GM18867 (cell line): ENCODE results near the gene NOLC1.
A peak's percentile ranks its signal among the peaks of the same experiment; 100 is the strongest.

Experiments
- ATAC-seq: cut with Tn5 transposase; IDR thresholded peaks from one replicate; pipeline ENCODE4 v1.9.1; 2021; ENCODE audit warnings: mild to moderate bottlenecking, moderate library complexity; ENCODE audit not compliant: unreplicated experiment

The NOLC1 gene

GRCh38 chr10:102151774-102152544 lies at the start of gene NOLC1:
NOLC1 (plus strand) TSS chr10:102152389; CDS start chr10:102152411, 22 bp downstream.
- ATAC-seq: peak; percentile 88

DNA sequence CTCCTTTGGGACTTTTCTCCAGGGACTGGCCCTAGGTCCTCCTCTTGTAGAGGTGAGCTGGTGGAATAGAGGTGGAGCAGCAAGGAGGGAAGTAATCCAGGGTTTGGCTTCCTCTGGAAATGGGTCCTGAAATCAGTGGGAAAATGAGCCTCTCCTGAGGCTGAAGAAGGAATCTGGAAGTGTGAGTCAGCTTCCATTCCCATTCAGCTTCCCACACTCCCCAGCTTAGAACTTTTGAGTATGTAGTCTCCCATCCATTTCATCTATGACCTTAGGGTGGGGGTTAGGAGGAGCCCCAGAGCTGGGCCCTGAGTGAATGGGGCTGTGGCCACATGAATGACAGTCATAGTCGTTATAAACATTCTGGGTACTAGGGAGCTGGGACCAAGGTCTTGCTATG lies 49.8 kb upstream of the NOLC1 start:
- no peak for ATAC-seq

GRCh38 chr10:102106998-102107397 lies 45.2 kb upstream of the NOLC1 start:
- ATAC-seq: no peak

DNA sequence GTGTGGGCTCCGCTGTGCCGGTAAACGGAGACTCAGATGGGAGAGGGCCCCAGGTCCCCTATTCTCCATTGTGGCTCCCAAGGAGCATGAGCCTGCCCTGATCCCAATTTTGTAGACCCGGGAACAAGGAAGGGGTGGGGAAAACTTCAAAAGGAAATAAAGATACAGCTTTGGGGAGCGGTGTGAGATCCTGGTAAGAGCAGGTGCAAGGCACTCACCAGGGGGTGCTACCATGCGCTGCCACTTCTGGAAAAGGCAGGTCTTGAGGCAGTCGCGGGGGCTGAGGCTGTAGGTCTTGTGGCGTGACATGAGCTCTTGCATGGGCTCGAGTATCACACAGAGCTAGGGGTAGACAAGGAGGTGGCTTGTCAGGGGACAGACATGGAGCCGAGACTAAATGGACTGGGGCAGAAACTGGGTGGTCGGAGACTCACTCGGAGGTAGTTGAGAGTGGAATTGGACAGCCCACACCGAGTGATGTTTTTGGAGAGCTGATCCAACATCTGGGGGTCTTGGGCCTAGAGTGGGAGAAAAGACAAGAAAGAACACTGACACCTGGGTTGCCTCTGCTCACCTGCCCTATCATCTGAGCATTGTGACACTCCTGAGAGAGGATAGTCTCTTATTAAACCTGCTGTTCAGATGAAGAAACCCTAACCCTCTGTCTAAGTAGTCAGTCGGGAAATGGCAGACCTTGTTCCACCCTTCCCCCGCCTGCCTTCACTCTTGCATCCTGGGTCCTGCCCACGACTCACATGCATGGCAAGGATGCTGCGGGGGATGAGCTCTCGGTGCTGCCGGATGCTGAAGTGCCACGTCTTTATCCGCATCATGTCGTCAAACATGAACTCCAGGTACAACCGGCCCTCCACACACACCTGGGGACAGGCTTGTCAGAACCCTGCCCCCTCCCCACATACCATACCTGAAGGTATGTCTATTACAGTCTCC lies 42.7 kb upstream of the NOLC1 start:
- no peak for ATAC-seq

DNA sequence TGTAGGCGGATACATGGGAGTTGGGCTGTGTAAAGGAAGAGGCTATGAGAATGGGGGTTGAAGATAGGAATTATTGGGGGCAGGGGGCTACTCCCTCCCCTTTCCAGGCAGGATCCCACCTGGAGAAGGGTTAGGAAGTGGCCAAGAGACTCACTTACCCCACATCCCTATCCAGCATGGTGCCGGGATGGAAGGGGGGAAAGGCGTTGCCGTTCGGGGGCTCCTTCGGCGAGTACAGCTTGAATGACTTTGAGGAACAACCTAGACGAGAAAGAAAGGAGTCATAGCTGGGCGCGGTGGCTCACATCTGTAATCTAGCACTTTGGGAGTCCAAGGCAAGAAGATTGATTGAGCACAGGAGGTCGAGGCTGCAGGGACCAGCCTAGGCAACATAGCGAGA lies 40.9 kb upstream of the NOLC1 start:
- no peak for ATAC-seq

DNA sequence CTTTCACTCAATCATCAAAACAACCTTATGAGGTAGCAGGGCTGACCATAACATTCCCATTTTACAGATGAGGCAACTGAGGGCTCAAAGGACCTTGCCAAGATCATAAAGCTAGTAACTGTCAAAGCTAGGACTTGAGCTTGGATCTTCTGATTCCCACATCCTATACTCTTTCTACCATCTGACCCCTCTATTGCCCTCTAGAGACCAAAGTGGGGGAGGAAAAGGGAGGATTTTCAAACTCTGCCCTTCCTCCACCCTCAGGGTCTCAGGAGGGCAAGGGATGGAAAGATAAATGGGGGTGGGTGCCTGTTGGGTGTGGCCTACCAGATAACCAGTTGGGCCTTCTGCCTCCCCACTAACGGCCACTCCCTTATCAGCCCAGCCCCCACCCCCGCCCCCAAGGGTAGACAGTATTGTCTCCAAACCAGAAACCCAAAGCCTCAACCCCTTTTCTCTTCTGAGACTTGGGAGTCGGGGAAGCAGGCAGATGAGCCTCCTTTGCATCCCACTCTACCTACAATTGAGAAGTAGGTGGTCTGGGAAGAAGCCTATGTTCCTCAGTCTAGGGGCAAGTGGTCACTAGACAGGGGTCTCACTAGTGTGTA lies 39.9 kb upstream of the NOLC1 start:
- no peak for ATAC-seq

DNA sequence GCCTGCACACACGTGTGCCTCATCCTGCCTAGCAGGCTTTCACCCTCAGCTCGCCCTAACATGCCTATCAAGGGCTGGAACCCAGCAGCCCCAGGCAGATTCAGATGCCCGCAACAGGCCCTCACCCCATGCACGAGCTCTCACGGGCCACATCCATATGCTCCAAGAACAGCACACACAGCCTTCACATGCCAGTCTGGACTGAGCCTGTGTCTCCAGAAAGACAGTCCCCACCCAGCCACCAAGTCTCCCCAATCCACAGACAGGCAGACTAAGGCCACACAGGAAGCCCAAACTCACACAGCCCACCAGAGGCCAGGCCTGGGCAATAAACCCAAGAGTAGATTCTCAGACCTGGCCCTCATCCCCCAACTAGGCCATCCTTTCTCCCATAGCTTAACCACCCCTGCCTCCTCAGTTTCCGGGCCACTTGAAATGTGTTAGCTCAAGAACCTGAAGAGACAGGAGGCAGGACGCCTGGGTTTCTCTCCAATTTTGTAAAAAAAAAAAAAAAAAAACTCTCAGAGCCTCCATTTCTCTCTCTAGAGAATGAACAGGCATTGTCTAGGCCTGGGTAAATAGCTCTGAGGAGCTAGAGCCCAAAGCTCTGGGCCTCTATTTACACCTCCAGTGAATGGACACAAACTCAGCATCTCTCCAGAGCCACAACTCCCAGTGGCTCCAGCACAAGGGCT lies 38.8 kb upstream of the NOLC1 start:
- ATAC-seq: no peak

GRCh38 chr10:102113956-102114857 lies 38.0 kb upstream of the NOLC1 start:
- ATAC-seq: peak; percentile 13

- peak; percentile 67 for ATAC-seq
Measured at GRCh38 chr10:102114861-102115618, 37.1 kb upstream of the NOLC1 start.

DNA sequence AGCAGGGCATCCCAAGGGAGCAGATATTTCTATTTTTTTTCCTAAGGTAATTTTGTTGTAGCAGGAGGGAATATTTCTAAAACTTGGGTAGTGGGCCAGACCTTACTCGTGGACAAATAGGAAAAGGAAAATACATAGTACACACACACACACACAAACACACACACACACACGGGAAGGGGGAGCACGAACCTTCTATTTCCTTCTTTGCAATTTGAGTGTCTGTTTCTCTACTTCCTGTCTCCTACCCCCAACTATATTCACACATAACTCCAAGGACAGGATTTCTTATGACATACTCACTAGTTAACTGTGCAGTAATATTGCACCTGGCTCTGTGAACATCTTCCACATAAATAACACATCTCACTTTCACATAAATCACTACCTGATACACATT lies 36.4 kb upstream of the NOLC1 start:
- ATAC-seq: no peak

DNA sequence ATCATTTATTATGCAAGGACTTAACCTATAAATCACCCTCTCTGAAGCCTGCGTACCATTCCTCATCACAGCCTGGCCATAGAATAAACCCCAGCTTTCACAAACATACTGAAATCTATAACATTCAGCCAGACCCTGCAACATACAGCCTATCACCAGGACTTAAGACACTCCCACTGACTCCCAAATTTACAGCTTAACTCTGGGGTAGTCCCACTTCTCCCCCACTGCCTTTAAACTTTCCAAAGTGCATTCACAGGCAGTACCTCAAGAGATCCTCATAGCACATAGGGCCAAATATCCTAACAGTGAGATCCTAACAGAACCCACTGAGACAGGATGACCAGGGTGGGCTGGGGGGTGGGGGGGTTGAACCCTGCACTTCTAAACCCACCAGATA lies 35.5 kb upstream of the NOLC1 start:
- no peak for ATAC-seq

DNA sequence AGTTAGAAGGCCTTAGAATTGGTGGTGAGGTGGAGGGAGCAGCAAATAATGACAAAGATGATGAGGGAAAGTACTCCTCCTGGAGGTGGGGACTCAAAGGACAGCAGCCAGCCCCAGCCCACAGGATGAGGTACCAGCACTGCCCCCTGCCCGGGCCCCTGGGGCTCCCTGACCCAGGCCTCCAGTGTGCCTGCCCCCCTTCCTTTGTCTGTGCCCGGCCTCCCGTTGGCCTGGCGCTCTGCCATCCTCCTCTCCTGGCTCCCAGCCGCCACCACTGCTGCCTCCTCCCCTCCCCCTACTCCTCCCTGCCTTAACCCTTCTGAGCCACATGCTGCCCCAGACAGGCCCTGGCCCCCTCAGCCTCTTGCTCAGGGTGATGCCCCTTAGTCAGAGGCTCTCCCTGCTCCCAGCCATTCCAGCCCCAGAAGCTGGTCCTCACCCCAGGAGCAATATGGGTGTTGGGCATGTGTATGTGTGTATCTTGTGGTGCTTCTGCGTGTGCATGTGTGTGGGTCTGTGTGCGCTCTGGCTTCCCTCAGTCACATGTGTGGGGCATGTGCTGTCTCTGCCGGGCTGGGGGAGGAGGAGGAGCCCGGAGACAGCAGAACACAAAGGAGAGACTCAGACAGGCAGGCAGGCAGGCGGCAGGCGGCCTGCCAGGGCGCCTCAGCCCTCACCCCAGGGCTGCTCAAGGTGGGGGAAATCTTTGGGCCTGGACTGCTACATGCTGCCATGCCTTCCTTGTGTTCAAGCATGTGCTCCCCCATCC lies 34.6 kb upstream of the NOLC1 start:
- ATAC-seq: no peak

- ATAC-seq: no peak
Measured at GRCh38 chr10:102118867-102119266, 33.3 kb upstream of the NOLC1 start.

DNA sequence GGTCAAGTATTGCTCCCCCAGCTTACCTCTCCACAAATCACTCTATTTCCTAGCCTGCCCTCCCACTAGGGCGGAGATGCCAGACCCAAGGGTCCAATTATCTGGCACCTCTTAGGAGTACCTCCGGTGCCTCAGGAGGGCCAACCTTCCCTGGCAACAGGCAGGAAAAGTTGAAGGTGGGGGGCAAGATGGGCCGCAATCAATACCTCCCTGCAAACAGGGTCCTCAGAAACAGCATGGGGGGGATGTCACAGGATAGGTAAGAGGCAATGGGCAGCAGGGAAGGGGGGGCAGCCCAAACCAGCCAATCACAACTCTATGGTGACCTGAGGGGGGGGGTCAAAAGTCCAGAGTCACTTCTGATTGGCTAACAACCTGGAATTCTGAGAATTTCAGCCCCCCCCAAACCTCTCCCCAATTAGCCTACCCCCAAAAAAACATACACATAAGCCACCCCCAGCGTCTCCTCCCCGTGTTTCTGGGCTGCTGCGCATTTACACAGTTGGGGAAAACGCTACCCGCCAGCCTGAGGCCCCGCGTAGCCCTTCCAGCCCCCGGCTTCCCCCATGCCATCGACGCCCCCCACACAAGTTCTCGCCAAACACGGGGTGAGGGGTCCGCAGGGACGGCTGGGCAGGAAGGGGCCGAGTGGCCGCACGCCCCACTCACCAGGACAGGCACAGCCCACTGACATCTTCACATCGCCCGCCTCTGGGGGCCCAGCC lies 32.6 kb upstream of the NOLC1 start:
- ATAC-seq: no peak

DNA sequence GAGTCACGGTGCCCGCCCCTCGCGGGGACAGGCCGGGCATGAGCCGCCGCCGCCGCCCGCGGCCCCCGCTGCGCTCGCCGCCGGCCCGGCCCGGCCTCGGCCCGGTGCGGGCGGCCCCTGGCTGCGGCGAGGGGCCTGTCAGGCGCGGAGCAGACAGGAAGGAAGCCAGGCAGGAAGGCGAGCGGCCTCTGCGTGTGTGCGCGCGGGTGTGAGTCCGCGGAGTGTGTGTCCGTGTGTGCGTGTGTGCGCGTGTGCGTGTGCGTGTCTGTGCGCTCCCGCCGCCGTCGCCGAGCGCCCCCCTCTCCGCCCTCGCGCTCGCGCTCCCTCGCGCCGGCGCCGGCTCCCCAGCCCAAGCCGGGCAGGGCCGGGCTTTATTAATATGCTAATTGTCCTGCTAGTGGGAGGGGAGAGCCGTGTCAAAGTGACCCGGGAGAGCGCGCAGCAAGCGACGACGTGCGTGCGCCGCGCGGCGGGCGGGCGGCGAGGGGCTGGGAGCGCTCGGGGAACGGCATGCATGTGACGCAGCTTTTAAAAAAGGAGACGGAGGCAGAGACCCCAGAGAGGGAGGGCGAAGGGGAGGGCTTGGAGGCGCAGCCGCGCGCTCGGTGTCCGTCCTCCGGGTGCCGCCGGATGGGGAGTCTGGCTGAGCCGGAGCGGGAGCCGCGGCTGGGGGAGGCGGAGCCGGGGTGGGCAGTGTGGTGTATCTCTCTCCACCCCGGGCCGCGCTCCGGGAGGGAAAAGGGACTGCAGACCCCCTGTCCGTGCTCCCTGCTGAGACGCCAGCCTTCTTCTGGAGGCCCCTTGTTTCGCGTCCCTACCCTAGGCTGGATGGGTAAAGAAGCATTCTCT lies 31.8 kb upstream of the NOLC1 start, which contains the start of gene LDB1:
Gene LDB1, minus strand, starts transcription at position 227 of the 849 bp plus-strand sequence. CDS start 258 bp downstream, outside the sequence.
- peak; percentile 60 for ATAC-seq

- no peak for ATAC-seq
Measured at GRCh38 chr10:102120991-102121738, 31.0 kb upstream of the NOLC1 start.
